GM23338 (cell line): ENCODE results near the gene CDC25B. TPM values are rescaled to one million over a fixed set of nuclear protein-coding genes. Genes with fewer than 3 reads are reported as not detected.

ENCODE experiments used
- ATAC-seq: fragments of 200-7000 bp; cut with Tn5 transposase; 3 replicates; pipeline ENCODE4 v1.9.1; 2020
- DNase-seq: peaks from one replicate; pipeline ENCODE4 v3.0.0-alpha.2; 2015; ENCODE audit warnings: low spot score
- H2AFZ ChIP-seq: fragments of 200-600 bp; sonication (generic); 2 replicates; pipeline ENCODE4 v1.8.0; 2016; ENCODE audit warnings: antibody characterized with exemption, mild to moderate bottlenecking, moderate library complexity
- H3F3A ChIP-seq: fragments of 200-600 bp; sonication (generic); replicated peaks from 2 replicates; pipeline ENCODE4 v1.8.0; 2017; ENCODE audit warnings: antibody characterized with exemption, mixed run types, low read depth
- H3K27ac ChIP-seq: fragments of 200-600 bp; sonication (generic); 2 replicates; pipeline ENCODE4 v1.6.1; 2016; ENCODE audit warnings: low read depth
- H3K27me3 ChIP-seq: fragments of 200-600 bp; sonication (generic); 2 replicates; pipeline ENCODE4 v1.8.0; 2016; ENCODE audit warnings: mild to moderate bottlenecking, mixed run types, moderate library complexity; ENCODE audit not compliant: insufficient read depth
- H3K36me3 ChIP-seq: fragments of 200-600 bp; sonication (generic); 2 replicates; pipeline ENCODE4 v1.8.0; 2016; ENCODE audit warnings: mild to moderate bottlenecking; ENCODE audit not compliant: insufficient read depth
- H3K4me1 ChIP-seq: fragments of 200-600 bp; sonication (generic); 2 replicates; pipeline ENCODE4 v1.8.0; 2016; ENCODE audit warnings: mild to moderate bottlenecking, moderate library complexity; ENCODE audit not compliant: insufficient read depth
- H3K4me2 ChIP-seq: fragments of 200-600 bp; sonication (generic); 2 replicates; pipeline ENCODE4 v1.7.1; 2017; ENCODE audit warnings: mixed run types
- H3K4me3 ChIP-seq: fragments of 200-600 bp; sonication (generic); 2 replicates; pipeline ENCODE4 v1.6.1; 2016; ENCODE audit warnings: mixed run types
- H3K79me2 ChIP-seq: fragments of 200-600 bp; sonication (generic); replicated peaks from 2 replicates; pipeline ENCODE4 v1.8.0; 2017; ENCODE audit warnings: mild to moderate bottlenecking; ENCODE audit not compliant: insufficient read depth
- H3K9me2 ChIP-seq: fragments of 200-600 bp; sonication (generic); 2 replicates; pipeline ENCODE4 v1.8.0; 2017; ENCODE audit not compliant: insufficient read depth
- H4K20me1 ChIP-seq: fragments of 200-600 bp; sonication (generic); replicated peaks from 2 replicates; pipeline ENCODE4 v1.8.0; 2017; ENCODE audit warnings: mild to moderate bottlenecking; ENCODE audit not compliant: insufficient read depth
- H3K27ac Mint-ChIP-seq: 2 replicates; pipeline ENCODE4 v1.8.0; 2020; ENCODE audit warnings: inconsistent platforms, mild to moderate bottlenecking, moderate library complexity, mixed read lengths
- H3K27me3 Mint-ChIP-seq: 3 replicates; pipeline ENCODE4 v1.8.0; 2022; ENCODE audit warnings: low read depth, mild to moderate bottlenecking, moderate library complexity, mixed read lengths, inconsistent platforms; ENCODE audit not compliant: insufficient read depth, poor library complexity
- H3K36me3 Mint-ChIP-seq: 3 replicates; pipeline ENCODE4 v1.8.0; 2021; ENCODE audit warnings: low read depth, mild to moderate bottlenecking, inconsistent platforms, moderate library complexity, mixed read lengths
- H3K4me1 Mint-ChIP-seq: 3 replicates; pipeline ENCODE4 v1.8.0; 2020; ENCODE audit warnings: mild to moderate bottlenecking, inconsistent platforms, mixed read lengths
- H3K4me3 Mint-ChIP-seq: 3 replicates; pipeline ENCODE4 v1.8.0; 2021; ENCODE audit warnings: moderate library complexity, mild to moderate bottlenecking, inconsistent platforms, mixed read lengths
- H3K9me3 Mint-ChIP-seq: 3 replicates; pipeline ENCODE4 v1.8.0; 2020; ENCODE audit warnings: moderate library complexity, mild to moderate bottlenecking, inconsistent platforms, mixed read lengths
- CREB1 ChIP-seq: fragments of 250-450 bp; sonication (Bioruptor Pico); IDR thresholded peaks from 2 replicates; pipeline ENCODE4 v1.5.0; 2020; ENCODE audit warnings: low read depth, mild to moderate bottlenecking, moderate library complexity
- CTCF ChIP-seq, 2 experiments: fragments of 200-600 bp in 1 of 2; sonication (generic) in 1 of 2; conservative IDR thresholded peaks; 2 replicates each; pipeline versions ENCODE4 v1.5.1 to v1.6.1; 2016 to 2017; ENCODE audit warnings: antibody characterized with exemption in 2 of 2, low read depth in 2 of 2, mild to moderate bottlenecking in 2 of 2, moderate library complexity in 1 of 2
- EZH2phosphoT487 ChIP-seq: fragments of 200-600 bp; sonication (generic); IDR thresholded peaks from one replicate; pipeline ENCODE4 v1.8.1; 2018; ENCODE audit warnings: antibody characterized with exemption; ENCODE audit not compliant: unreplicated experiment
- NANOG ChIP-seq: IDR thresholded peaks from 2 replicates; pipeline ENCODE4 v1.6.1; 2016; ENCODE audit warnings: antibody characterized with exemption, borderline replicate concordance
- POLR2AphosphoS5 ChIP-seq: IDR thresholded peaks from 2 replicates; pipeline ENCODE4 v1.6.1; 2016; ENCODE audit warnings: antibody characterized with exemption, low read depth
- ZNF462 ChIP-seq: fragments of 250-450 bp; sonication (Bioruptor Pico); IDR thresholded peaks from 2 replicates; pipeline ENCODE4 v1.5.0; 2020; ENCODE audit warnings: mild to moderate bottlenecking, moderate library complexity
- polyA plus RNA-seq: library from polyadenylated mRNA; unstranded; fragments of >200 nt; fragmentation: Nextera tagmentation; extraction: Ambion mirVana; gene quantifications from 2 replicates; pipeline ENCODE4 v1.2.1, GENCODE V29; 2016
- total RNA-seq: library from RNA; depleted of rRNA; stranded (reverse); fragments of >200 nt; shearing (Covaris generic); gene quantifications from 2 replicates; pipeline ENCODE4 v1.2.3, GENCODE V29; 2014

CDC25B gene
- total and polyA plus RNA-seq, 2 experiments from 2014 or later, result 10.5 to 33.0 TPM

- TF ChIP-seq ZNF462 (CRISPR knock-in tag) (no peak), CTCF (conservative IDR thresholded peaks at IDR 0.05; ENCODE audit: low read depth in 2 of 2) (no peak)
Observed at GRCh38 chr20:3757268-3757667, 38.8 kb upstream of the CDC25B start (continued).

- ATAC-seq (no peak), DNase-seq (no peak)
- Histone ChIP-seq H3K4me1 (peaks cover 10% of the 10 kb centered on the region), H3K4me2 (no peak overlapping the region), H3K27ac (no peak overlapping the region), H3K27me3 (no peaks in the 10 kb centered on the region), H2AFZ (no peak overlapping the region), H3K9me2 (no peaks in the 10 kb centered on the region), H4K20me1 (peaks cover 18% of the 10 kb centered on the region), H3F3A (no peaks in the 10 kb centered on the region), H3K79me2 (peaks cover 12% of the 10 kb centered on the region; the same call in 1 of the 2 replicates), H3K36me3 (peaks cover 7% of the 10 kb centered on the region), H3K4me3 (no peak overlapping the region)
- H3K9me3 Mint-ChIP-seq, result no peaks in the 10 kb centered on the region
- H3K4me3 Mint-ChIP-seq, result no peak overlapping the region
- no peaks in the 10 kb centered on the region for H3K4me1 Mint-ChIP-seq
- H3K27ac Mint-ChIP-seq, result no peak overlapping the region
- H3K36me3 Mint-ChIP-seq, result peaks cover 22% of the 10 kb centered on the region
- peaks cover 14% of the 10 kb centered on the region for H3K27me3 Mint-ChIP-seq
- TF ChIP-seq POLR2AphosphoS5, result no peak
- TF ChIP-seq CREB1 (CRISPR knock-in tag), result no peak
- no peak for TF ChIP-seq ZNF462 (CRISPR knock-in tag)
- TF ChIP-seq EZH2phosphoT487, result no peak
- no peak for TF ChIP-seq NANOG
Observed at GRCh38 chr20:3758566-3758965, 37.5 kb upstream of the CDC25B start.
